ENCODE measurements around the gene AGBL2.

Gene AGBL2

DNA sequence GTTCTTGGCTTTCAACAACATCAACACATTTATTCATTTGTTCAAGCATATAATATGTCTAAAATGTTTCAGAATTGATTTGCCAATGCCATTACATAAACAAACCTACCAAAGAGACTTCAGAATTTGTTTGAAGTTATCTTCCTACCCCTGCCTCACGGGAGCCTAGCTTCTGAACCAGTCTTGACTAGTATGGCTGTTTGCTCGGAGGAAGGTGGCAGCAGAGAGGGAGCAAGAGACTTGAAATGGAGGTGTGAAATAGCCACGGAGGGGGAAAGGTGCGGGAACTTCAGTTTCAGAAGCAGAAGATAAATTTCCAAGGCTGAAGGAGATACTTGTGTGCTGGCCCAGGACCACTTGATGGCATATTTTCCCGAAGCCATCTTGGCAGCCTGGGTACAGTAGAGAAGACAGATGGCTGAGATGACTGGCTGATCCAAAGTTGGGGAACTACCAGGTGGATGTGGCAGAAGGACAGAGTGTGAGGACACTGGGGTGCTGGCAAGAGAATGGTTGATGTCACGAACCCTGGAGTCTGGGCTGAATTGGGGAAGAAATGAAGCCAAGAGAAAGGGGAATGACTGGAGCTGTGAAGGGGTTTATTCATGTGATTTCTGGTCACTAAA, 58.8 kb downstream of the AGBL2 start:
- TF ChIP-seq CTCF (IDR thresholded peaks at IDR 0.05; ENCODE audit: low read length, missing control alignments): no peak
- no peak for DNase-seq (ENCODE audit: low read depth)
- H3K4me3 ChIP-seq (replicated peaks; ENCODE audit: low read depth, low read length): no peak overlapping the region

DNA sequence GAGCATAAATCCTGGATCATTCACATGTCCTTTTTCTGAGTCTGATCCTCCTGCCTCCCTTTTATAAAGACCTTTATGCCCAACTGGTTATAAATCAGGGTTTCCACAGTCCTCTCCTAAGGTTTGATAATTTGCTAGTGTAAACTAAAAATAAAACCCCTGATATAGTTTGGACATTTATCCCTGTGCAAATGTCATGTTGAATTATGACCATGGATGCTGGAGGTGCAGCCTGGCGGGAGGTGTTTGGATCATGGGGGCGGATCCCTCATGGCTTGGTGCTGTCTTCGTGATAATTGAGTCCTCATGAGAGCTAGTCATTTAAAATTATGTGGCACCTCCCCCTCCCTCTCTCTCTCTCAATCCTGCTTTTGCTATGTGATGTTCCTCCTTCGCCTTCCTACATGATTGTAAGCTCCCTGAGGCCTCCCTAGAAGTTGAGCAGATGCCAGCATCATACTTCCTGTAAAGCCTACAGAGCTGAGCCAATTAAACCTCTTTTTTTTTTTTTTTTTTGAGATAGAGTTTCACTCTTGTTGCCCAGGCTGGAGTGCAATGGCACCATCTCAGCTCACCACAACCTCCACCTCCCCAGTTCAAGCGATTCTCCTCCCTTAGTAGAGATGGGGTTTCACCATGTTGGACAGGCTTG, 63.2 kb downstream of the AGBL2 start:
- no peak overlapping the region for H3K4me3 ChIP-seq (replicated peaks; ENCODE audit: low read depth, low read length)
- no peak for TF ChIP-seq CTCF (IDR thresholded peaks at IDR 0.05; ENCODE audit: low read length, missing control alignments)
- DNase-seq (ENCODE audit: low read depth): no peak

- DNase-seq (ENCODE audit: low read depth): no peak
- TF ChIP-seq CTCF (IDR thresholded peaks at IDR 0.05; ENCODE audit: low read length, missing control alignments): no peak
- H3K4me3 ChIP-seq (replicated peaks; ENCODE audit: low read depth, low read length): no peak overlapping the region
Measured at GRCh38 chr11:47649276-47649675, 65.9 kb downstream of the AGBL2 start.

GRCh38 chr11:47646019-47646418, 69.2 kb downstream of the AGBL2 start:
- no peak overlapping the region for H3K4me3 ChIP-seq (replicated peaks; ENCODE audit: low read depth, low read length)
- no peak for TF ChIP-seq CTCF (IDR thresholded peaks at IDR 0.05; ENCODE audit: low read length, missing control alignments)
- no peak for DNase-seq (ENCODE audit: low read depth)

DNA sequence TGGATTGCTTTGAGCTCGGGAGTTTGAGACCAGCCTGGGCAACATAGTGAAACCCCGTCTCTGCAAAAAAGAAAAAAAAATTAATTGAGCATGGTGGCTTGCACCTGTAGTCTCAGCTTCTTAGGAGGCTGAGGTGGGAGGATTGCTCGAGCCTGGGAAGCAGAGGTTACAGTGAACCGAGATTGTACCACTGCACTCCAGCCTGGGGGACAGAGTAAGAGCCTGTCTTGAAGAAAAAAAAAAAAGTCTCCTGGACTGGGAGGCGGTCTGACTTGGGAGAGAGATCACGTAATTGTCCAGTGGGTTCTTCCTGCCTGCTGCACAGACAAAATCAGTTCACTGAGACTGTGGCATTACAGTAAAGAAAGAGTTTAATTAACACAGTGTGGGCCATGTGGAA, 69.7 kb downstream of the AGBL2 start:
- DNase-seq (ENCODE audit: low read depth): no peak
- no peak overlapping the region for H3K4me3 ChIP-seq (replicated peaks; ENCODE audit: low read depth, low read length)
- TF ChIP-seq CTCF (IDR thresholded peaks at IDR 0.05; ENCODE audit: low read length, missing control alignments): no peak

DNA sequence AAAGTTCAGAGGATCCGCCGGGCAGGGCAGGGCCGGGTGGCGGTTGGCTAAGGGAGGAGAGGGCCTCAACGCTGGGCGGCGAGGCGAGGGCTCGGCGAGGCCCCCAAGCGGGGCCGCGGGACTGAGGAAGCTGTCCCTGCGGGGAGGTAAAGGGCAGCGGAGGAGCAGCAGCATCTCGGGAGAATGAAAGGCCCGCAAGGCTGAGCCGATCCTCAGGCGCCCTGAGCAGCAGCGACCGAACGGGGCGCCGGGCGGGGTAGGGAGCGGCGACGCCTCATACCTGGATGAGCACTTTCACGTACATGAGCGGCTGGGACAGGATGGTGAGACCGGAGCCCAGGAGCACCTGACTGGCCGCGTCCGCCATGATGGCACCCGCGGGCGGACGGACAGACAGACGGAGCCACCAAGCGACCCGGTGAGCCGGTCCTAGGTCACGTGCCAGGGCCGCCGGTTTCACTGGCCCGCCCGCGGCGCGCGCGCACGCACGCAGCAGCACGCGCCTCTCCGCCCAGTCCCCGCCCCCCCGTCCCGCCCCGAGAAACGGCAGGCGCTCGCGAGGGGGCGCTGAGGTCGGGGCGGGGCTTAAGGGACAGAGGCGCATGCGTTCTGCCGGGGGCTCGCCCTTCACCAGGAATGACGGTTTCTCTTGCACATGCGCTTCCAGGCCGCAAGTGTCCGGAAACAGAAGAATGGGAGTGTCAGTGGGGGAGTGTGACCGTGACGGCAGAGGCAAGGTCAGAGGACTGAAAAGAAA, 72.9 kb downstream of the AGBL2 start, which contains the start of gene MTCH2:
Gene MTCH2 (minus strand): TSS at position 461 of the 757 bp plus-strand sequence. CDS start 94 bp downstream, at position 367.
- DNase-seq (ENCODE audit: low read depth): peak; percentile 99
- peak within 1 kb of the TSS; percentile 85 for H3K4me3 ChIP-seq (replicated peaks; ENCODE audit: low read depth, low read length)
- no peak for TF ChIP-seq CTCF (IDR thresholded peaks at IDR 0.05; ENCODE audit: low read length, missing control alignments)

All from fibroblast of pulmonary artery (primary cell).